ENCODE measurements around the gene ENKD1. TPM values are rescaled to one million over a fixed set of nuclear protein-coding genes. Genes with fewer than 3 reads are reported as not detected.

The ENKD1 gene
- total RNA-seq, 6 donors from 2014 or later = 18.2 to 50.3 (median 28.5) TPM

GRCh38 chr16:67667817-67668494, 1.4 kb upstream of the ENKD1 start:
- Histone ChIP-seq H3K27me3 (no peaks in the 10 kb centered on the region), H3K9me3 (no peaks in the 10 kb centered on the region), H3K27ac (peak overlapping the region; percentile 85 to 97 (median 95)), H3K4me3 (peak overlapping the region in 3 of 4 donors; percentile 92 to 98 (median 95)), H3K36me3 (peaks cover 0 to 13% (median 6%) of the 10 kb centered on the region in 4 donors), H3K4me1 (peaks cover 34 to 44% (median 36%) of the 10 kb centered on the region in 4 donors)
- ATAC-seq (ENCODE audit: low FRiP score in 2 of 2) (peak; percentile 87 to 92), DNase-seq (peak; percentile 86 to 90)
- 3 to 35% methylated on average over 5 to 16 of the region's 18 CpGs for WGBS, 2 donors
- TF ChIP-seq EP300 (IDR thresholded peaks at IDR 0.05) = no peak
- TF ChIP-seq, protein P1, sequence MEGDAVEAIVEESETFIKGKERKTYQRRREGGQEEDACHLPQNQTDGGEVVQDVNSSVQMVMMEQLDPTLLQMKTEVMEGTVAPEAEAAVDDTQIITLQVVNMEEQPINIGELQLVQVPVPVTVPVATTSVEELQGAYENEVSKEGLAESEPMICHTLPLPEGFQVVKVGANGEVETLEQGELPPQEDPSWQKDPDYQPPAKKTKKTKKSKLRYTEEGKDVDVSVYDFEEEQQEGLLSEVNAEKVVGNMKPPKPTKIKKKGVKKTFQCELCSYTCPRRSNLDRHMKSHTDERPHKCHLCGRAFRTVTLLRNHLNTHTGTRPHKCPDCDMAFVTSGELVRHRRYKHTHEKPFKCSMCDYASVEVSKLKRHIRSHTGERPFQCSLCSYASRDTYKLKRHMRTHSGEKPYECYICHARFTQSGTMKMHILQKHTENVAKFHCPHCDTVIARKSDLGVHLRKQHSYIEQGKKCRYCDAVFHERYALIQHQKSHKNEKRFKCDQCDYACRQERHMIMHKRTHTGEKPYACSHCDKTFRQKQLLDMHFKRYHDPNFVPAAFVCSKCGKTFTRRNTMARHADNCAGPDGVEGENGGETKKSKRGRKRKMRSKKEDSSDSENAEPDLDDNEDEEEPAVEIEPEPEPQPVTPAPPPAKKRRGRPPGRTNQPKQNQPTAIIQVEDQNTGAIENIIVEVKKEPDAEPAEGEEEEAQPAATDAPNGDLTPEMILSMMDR (IDR thresholded peaks at IDR 0.05) = peak; percentile 84 to 97 (median 94)
- no peak for TF ChIP-seq POLR2A (IDR thresholded peaks at IDR 0.05)
- peak; percentile 29 to 61 for TF ChIP-seq POLR2AphosphoS5 (IDR thresholded peaks at IDR 0.05)

DNA sequence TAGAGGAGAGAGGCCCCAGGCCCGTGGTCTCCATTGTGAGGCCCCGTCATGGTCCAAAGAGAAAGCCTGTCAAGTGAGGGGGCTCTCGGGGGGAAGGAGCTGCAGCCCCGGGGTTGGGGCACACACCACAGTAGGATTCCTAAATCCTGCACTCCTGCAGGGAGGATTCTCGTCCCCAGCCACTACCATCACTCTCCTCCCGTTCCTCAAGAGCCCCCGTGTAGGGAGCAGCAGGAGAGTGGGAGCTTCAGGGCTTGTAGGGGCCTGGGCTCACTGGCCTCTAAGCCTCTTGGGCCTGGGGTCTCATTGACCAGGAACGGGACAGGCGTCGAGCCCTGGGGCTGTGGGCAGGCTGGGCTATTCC, 885 bp upstream of the ENKD1 start:
- WGBS, 2 donors = 47 to 76% methylated on average over 3 to 10 of the region's 10 CpGs
- H3K27me3 ChIP-seq = no peaks in the 10 kb centered on the region
- peaks cover 0 to 18% (median 10%) of the 10 kb centered on the region in 4 donors for H3K36me3 ChIP-seq
- peak overlapping the region in 3 of 4 donors; percentile 92 to 98 (median 95) for H3K4me3 ChIP-seq
- H3K9me3 ChIP-seq = no peaks in the 10 kb centered on the region
- peak overlapping the region; percentile 85 to 97 (median 95) for H3K27ac ChIP-seq
- ATAC-seq (ENCODE audit: low FRiP score in 2 of 2) (peak in 1 of 2 donors; percentile 0), DNase-seq (no peak)
- H3K4me1 ChIP-seq = peaks cover 29 to 39% (median 33%) of the 10 kb centered on the region in 4 donors
- TF ChIP-seq, protein P1 (IDR thresholded peaks at IDR 0.05) = no peak
- TF ChIP-seq POLR2A (IDR thresholded peaks at IDR 0.05) (no peak), POLR2AphosphoS5 (IDR thresholded peaks at IDR 0.05) (no peak), EP300 (IDR thresholded peaks at IDR 0.05) (no peak)

- Histone ChIP-seq H3K27ac (peak overlapping the region; percentile 85 to 97 (median 95)), H3K27me3 (no peaks in the 10 kb centered on the region), H3K9me3 (no peaks in the 10 kb centered on the region), H3K4me1 (peaks cover 32 to 40% (median 34%) of the 10 kb centered on the region in 4 donors), H3K36me3 (peaks cover 0 to 21% (median 11%) of the 10 kb centered on the region in 4 donors), H3K4me3 (peak overlapping the region; percentile 87 to 98 (median 94))
- TF ChIP-seq POLR2A (IDR thresholded peaks at IDR 0.05) (no peak), EP300 (IDR thresholded peaks at IDR 0.05) (no peak), POLR2AphosphoS5 (IDR thresholded peaks at IDR 0.05) (no peak)
- TF ChIP-seq, protein P1 (IDR thresholded peaks at IDR 0.05) = no peak
- DNase-seq = peak; percentile 62 to 94
- WGBS, 2 donors = 0 to 1% methylated on average over 5 to 14 of the region's 46 CpGs
- ATAC-seq (ENCODE audit: low FRiP score in 2 of 2) = peak in 1 of 2 donors; percentile 33
These were observed 458 bp downstream of the ENKD1 start for GRCh38 chr16:67666032-67666551.

DNA sequence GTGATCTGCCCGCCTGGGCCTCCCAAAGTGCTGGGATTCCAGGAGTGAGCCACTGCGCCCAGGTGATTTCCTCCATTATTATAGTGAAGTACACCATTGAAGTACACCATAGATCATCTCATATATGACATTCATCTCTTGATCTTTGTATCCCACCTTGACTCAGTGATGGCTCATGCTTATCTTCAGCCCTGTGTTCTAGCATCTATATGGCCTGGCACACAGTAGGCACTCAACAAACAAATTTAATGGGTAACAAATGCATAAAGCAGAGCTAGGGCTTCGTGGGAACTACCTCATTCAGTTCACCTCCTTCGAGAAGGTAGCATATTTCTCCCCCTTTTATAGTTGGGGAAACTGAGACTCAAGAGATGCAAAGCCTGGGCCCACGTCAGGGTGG, 952 bp downstream of the ENKD1 start:
- no peak for DNase-seq
- TF ChIP-seq, protein P1 (IDR thresholded peaks at IDR 0.05) = no peak
- TF ChIP-seq POLR2AphosphoS5 (IDR thresholded peaks at IDR 0.05) (no peak), EP300 (IDR thresholded peaks at IDR 0.05) (no peak), POLR2A (IDR thresholded peaks at IDR 0.05) (no peak)
- Histone ChIP-seq H3K4me3 (peak overlapping the region in 3 of 4 donors; percentile 92 to 98 (median 95)), H3K27me3 (no peaks in the 10 kb centered on the region), H3K36me3 (peaks cover 0 to 21% (median 11%) of the 10 kb centered on the region in 4 donors), H3K9me3 (no peaks in the 10 kb centered on the region), H3K4me1 (peaks cover 32 to 42% (median 36%) of the 10 kb centered on the region in 4 donors), H3K27ac (peak overlapping the region in 3 of 4 donors; percentile 85 to 97 (median 94))
- ATAC-seq (ENCODE audit: low FRiP score in 2 of 2) = no peak
- WGBS, 2 donors = 72 to 74% methylated on average over 5 of the region's 5 CpGs

All from upper lobe of left lung (tissue), 6 donors.